ENCODE data around the gene DYNC2LI1.

DYNC2LI1 gene

GRCh38 chr2:43851011-43851980 is 77.5 kb downstream of the DYNC2LI1 start:
- DNase-seq, result no peak

- no peak for DNase-seq
Measured at GRCh38 chr2:43852196-43852730, 78.4 kb downstream of the DYNC2LI1 start.

- DNase-seq, result no peak
Measured at GRCh38 chr2:43853141-43854081, 79.6 kb downstream of the DYNC2LI1 start.

GRCh38 chr2:43854671-43855070 is 80.8 kb downstream of the DYNC2LI1 start:
- no peak for DNase-seq

- no peak for DNase-seq
Measured at GRCh38 chr2:43855292-43855691, 81.5 kb downstream of the DYNC2LI1 start.
